ENCODE measurements around the gene ZNF277.

DNA sequence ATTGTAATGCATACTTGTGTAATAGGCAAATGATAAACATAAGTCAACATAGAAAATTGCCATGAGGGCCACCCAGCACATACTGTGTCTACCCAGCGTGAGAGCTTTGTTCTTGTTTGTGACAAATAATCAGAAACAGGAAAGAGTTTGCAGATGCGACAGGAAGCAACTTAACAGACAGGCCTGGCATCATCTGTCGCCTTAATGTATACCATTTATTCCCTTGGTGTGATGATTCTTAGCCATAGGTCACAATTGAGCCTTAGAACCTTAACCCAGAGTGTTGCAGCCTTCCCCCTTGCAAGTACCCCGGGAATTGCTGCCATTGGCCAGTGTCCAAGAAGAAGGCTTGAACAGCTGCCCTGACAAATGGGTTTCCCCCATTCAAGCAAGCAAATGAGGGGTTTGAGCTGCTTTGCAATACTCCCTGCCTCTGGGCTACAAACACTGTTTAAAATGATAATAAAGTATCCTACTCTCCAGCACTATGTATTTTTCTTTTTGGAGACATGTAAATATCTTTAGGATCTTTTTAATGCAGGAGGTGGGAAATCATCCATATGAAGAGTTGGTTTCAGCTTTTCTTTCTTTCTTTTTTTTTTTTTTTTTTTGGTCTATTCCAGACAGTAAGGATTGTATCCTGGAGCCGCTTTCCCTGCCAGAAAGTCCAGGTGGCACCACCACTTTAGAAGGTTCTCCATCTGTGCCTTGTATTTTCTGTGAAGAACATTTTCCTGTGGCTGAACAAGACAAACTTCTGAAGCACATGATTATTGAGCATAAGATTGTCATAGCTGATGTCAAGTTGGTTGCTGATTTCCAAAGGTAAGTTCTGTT, 80.0 kb downstream of the ZNF277 start:
- TF ChIP-seq EP300 (IDR thresholded peaks at IDR 0.05), result no peak
- TF ChIP-seq, protein P1, sequence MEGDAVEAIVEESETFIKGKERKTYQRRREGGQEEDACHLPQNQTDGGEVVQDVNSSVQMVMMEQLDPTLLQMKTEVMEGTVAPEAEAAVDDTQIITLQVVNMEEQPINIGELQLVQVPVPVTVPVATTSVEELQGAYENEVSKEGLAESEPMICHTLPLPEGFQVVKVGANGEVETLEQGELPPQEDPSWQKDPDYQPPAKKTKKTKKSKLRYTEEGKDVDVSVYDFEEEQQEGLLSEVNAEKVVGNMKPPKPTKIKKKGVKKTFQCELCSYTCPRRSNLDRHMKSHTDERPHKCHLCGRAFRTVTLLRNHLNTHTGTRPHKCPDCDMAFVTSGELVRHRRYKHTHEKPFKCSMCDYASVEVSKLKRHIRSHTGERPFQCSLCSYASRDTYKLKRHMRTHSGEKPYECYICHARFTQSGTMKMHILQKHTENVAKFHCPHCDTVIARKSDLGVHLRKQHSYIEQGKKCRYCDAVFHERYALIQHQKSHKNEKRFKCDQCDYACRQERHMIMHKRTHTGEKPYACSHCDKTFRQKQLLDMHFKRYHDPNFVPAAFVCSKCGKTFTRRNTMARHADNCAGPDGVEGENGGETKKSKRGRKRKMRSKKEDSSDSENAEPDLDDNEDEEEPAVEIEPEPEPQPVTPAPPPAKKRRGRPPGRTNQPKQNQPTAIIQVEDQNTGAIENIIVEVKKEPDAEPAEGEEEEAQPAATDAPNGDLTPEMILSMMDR (IDR thresholded peaks at IDR 0.05), result no peak
- TF ChIP-seq POLR2A (IDR thresholded peaks at IDR 0.05), result no peak

Data from tibial nerve (tissue), 4 donors.